ENCODE data around the gene MRPL2. TPM values are rescaled to one million over a fixed set of nuclear protein-coding genes. Genes with fewer than 3 reads are reported as not detected.
A peak's percentile ranks its signal among the peaks of the same experiment; 100 is the strongest.

The MRPL2 gene
- total RNA-seq, 2 donors from 2014 or later, result 13.5 to 15.2 TPM

DNA sequence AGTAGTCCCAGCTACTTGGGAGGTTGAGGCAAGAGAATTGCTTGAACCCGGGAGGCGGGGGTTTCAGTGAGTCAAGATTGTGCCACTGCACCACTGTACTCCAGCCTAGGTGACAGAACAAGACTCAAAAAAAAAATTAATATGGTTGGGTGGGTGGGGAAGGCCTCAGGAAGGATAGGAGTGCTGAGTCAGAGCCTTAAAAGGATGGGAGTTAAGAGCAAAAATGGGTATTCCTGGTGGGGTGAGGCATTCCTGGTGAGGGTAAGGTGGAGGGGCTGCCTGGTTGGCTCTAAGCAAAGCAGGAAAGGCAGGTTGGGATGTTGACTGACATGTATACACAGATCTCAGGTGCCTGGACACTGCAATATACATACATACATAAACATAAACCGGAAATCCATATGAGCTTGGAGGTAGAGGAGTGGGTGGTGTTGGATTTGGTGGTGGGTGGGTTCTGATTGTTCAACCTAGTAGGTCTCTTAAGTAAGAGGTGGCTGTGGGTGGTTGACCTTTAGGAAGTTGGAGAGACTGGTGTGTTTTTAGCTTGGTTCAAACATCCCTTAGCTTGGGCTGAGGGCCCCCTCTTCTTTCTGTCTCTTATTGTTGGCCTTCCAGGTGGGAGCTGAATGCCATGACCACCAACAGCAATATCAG, 39.1 kb downstream of the MRPL2 start:
- no peak for ATAC-seq
- no peak for DNase-seq
- Histone ChIP-seq H3K4me3 (no peak overlapping the region), H3K36me3 (replicated peaks in 1 of 2; ENCODE audit: insufficient read depth in 1 of 2, low read depth in 2 of 2) (peaks cover 0 to 5% of the 10 kb centered on the region in 2 donors), H3K9me3 (no peaks in the 10 kb centered on the region), H3K4me1 (peaks cover 57% of the 10 kb centered on the region), H3K27ac (peak overlapping the region in 3 of 4 donors; percentile 71 to 86 (median 86)), H3K27me3 (no peaks in the 10 kb centered on the region)
- WGBS, 2 donors, result 91 to 95% methylated on average over 3 of the region's 3 CpGs
- TF ChIP-seq POLR2A (IDR thresholded peaks at IDR 0.05), result no peak
- TF ChIP-seq, protein P1, sequence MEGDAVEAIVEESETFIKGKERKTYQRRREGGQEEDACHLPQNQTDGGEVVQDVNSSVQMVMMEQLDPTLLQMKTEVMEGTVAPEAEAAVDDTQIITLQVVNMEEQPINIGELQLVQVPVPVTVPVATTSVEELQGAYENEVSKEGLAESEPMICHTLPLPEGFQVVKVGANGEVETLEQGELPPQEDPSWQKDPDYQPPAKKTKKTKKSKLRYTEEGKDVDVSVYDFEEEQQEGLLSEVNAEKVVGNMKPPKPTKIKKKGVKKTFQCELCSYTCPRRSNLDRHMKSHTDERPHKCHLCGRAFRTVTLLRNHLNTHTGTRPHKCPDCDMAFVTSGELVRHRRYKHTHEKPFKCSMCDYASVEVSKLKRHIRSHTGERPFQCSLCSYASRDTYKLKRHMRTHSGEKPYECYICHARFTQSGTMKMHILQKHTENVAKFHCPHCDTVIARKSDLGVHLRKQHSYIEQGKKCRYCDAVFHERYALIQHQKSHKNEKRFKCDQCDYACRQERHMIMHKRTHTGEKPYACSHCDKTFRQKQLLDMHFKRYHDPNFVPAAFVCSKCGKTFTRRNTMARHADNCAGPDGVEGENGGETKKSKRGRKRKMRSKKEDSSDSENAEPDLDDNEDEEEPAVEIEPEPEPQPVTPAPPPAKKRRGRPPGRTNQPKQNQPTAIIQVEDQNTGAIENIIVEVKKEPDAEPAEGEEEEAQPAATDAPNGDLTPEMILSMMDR (IDR thresholded peaks at IDR 0.05), result no peak
- intact Hi-C loops (cut with DNase I), result no loop called here

- Histone ChIP-seq H3K4me3 (no peak overlapping the region), H3K9me3 (no peaks in the 10 kb centered on the region), H3K27me3 (no peaks in the 10 kb centered on the region), H3K36me3 (replicated peaks in 1 of 2; ENCODE audit: insufficient read depth in 1 of 2, low read depth in 2 of 2) (peaks cover 0 to 2% of the 10 kb centered on the region in 2 donors), H3K4me1 (peaks cover 60% of the 10 kb centered on the region), H3K27ac (no peak overlapping the region)
- intact Hi-C loops (cut with DNase I), result loop anchor here (5.0 kb wide), 1 partner anchor 38 kb away; the partner anchor contains the start of genes KLC4 and MRPL2
- no peak for TF ChIP-seq POLR2A (IDR thresholded peaks at IDR 0.05)
- TF ChIP-seq, protein P1 (IDR thresholded peaks at IDR 0.05), result no peak
- DNase-seq (no peak), ATAC-seq (no peak)
- WGBS, 2 donors, result 64 to 71% methylated on average over 2 of the region's 2 CpGs
Observed at GRCh38 chr6:43019152-43019551, 40.1 kb downstream of the MRPL2 start.

DNA sequence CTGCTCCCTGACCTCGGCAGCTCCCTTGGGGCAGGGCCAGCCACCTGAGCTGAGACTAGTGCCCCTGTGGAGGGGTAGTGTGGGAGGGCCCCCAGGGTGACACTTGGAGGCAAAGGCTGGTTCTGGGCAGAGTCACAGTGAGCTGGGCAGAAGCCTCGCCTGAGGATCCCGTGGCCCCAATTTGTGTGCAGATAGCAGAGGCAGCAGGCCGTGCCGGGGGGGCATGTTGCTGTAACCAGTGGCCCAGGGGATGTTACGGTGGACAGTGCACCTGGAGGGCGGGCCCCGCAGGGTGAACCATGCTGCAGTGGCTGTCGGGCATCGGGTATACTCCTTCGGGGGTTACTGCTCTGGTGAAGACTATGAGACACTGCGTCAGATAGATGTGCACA, 42.3 kb downstream of the MRPL2 start:
- H3K36me3 ChIP-seq (replicated peaks in 1 of 2; ENCODE audit: insufficient read depth in 1 of 2, low read depth in 2 of 2), result peaks cover 0 to 2% of the 10 kb centered on the region in 2 donors
- TF ChIP-seq, protein P1 (IDR thresholded peaks at IDR 0.05), result no peak
- no peak for TF ChIP-seq POLR2A (IDR thresholded peaks at IDR 0.05)
- H3K4me1 ChIP-seq, result peaks cover 54% of the 10 kb centered on the region
- no peaks in the 10 kb centered on the region for H3K9me3 ChIP-seq
- ATAC-seq (no peak), DNase-seq (no peak)
- H3K4me3 ChIP-seq, result no peak overlapping the region
- no peak overlapping the region for H3K27ac ChIP-seq
- H3K27me3 ChIP-seq, result no peaks in the 10 kb centered on the region
- 82 to 93% methylated on average over 8 to 12 of the region's 12 CpGs for WGBS, 2 donors
- intact Hi-C loops (cut with DNase I), result loop anchor here (5.0 kb wide), 1 partner anchor 40 kb away; the partner anchor contains the start of genes KLC4 and MRPL2

GRCh38 chr6:43016176-43016942, 42.9 kb downstream of the MRPL2 start:
- Histone ChIP-seq H3K4me3 (no peak overlapping the region), H3K27ac (no peak overlapping the region), H3K27me3 (no peaks in the 10 kb centered on the region), H3K36me3 (replicated peaks in 1 of 2; ENCODE audit: insufficient read depth in 1 of 2, low read depth in 2 of 2) (peaks cover 0 to 2% of the 10 kb centered on the region in 2 donors), H3K4me1 (peaks cover 57% of the 10 kb centered on the region), H3K9me3 (no peaks in the 10 kb centered on the region)
- DNase-seq, result no peak
- 67 to 75% methylated on average over 7 of the region's 7 CpGs for WGBS, 2 donors
- intact Hi-C loops (cut with DNase I), result loop anchor here (5.0 kb wide), 1 partner anchor 41 kb away; the partner anchor contains the start of genes KLC4 and MRPL2
- ATAC-seq, result no peak
- TF ChIP-seq POLR2A (IDR thresholded peaks at IDR 0.05), result no peak

- H3K9me3 ChIP-seq, result no peaks in the 10 kb centered on the region
- WGBS, 2 donors, result 0 to 1% methylated on average over 7 of the region's 7 CpGs
- peak overlapping the region; percentile 25 to 74 for H3K4me3 ChIP-seq
- TF ChIP-seq, protein P1 (IDR thresholded peaks at IDR 0.05), result no peak
- TF ChIP-seq POLR2A (IDR thresholded peaks at IDR 0.05), result no peak
- intact Hi-C loops (cut with DNase I), result no loop called here
- no peak for ATAC-seq
- no peaks in the 10 kb centered on the region for H3K27me3 ChIP-seq
- peak overlapping the region in 3 of 4 donors; percentile 13 to 78 (median 61) for H3K27ac ChIP-seq
- peaks cover 0 to 4% of the 10 kb centered on the region in 2 donors for H3K36me3 ChIP-seq (replicated peaks in 1 of 2; ENCODE audit: insufficient read depth in 1 of 2, low read depth in 2 of 2)
- H3K4me1 ChIP-seq, result peaks cover 45% of the 10 kb centered on the region
- no peak for DNase-seq
Observed at GRCh38 chr6:43014434-43014909, 44.8 kb downstream of the MRPL2 start.

Measured in body of pancreas (tissue), 4 donors.